Stimulated activated CD4-positive, alpha-beta T cell treated with anti-CD3 and anti-CD28 coated beads, Interleukin-4, amount 100 ng/mL, for 1 hour (primary cell): ENCODE data around the gene RASGRF2.
"Not testable (repeated sequence)": the region's sequence is repeated elsewhere in the genome, so short reads cannot be mapped to it uniquely, and the experiment has no call there.

Experiments
- DNase-seq: peaks from one replicate; pipeline ENCODE4 v3.0.0-alpha.2; 2020

The RASGRF2 gene

DNA sequence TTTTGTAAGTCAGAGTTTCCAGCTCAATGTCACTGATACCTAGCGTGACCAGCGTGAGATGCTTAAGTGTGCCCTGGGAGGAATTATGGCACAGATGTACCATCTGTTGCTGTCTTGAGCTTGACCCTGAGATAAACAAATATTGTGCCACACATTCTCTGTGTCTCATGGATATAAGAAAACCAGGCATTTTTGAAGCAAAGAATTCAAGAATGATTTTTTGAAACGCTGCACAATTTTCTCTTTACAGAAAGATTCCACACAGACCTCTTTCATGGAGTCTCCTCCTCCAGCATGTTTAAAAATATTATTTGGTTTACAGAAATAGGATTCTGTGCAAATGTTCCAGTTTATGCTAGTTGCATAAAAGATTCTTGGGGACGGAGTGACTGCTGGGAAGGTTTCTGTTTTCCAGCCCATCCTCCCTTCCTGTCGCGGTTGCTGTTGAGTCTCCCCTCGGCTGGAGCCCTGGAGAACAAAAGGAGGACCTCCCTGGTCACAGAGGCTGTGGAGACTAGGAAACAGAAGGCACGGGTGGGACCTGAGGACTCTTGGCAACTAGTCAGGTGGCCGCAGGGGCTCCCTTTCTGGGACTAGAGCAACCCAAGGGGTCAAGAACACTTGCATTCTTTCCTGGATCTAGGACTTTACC lies 120.8 kb downstream of the RASGRF2 start:
- DNase-seq, result no peak

GRCh38 chr5:81081461-81081835 lies 121.3 kb downstream of the RASGRF2 start:
- no peak for DNase-seq

- DNase-seq, result no peak
These were observed 126.7 kb downstream of the RASGRF2 start for GRCh38 chr5:81086881-81087281.

GRCh38 chr5:81091199-81091598 lies 131.0 kb downstream of the RASGRF2 start:
- no peak for DNase-seq

- no peak for DNase-seq
These were observed 133.5 kb downstream of the RASGRF2 start for GRCh38 chr5:81093536-81094196.

- DNase-seq, result no peak
These were observed 135.7 kb downstream of the RASGRF2 start for GRCh38 chr5:81095835-81096234.

- no peak for DNase-seq
These were observed 137.6 kb downstream of the RASGRF2 start for GRCh38 chr5:81097713-81098112.

DNA sequence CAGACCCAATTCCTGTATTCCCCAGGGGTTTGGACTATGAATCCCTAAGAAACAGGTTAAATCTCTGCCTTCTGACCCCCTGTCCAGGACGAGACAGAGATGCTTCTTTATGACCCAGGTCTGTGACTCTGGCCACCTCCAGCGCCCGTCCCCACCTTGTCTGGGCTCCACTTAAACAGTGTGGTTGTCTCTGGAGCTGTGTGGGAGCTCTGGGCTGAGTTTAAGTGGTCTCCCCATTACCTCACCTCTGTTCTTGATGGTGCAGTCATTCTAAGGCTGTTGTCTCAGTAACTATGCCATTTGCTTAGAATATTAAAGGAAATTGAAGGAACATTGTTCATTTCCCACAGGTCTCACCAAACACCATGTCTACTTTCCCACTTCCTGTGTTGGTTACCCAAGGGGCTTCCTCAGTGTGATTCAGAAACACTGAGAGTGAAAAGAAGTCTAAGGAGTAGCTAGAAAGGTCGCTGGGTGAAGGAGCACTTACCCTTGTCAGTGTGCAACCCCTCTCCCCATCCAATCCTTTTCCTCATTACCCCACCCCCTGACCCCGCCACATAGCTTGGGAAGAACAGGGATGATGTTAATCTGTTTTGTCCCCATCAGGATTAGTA lies 145.2 kb downstream of the RASGRF2 start:
- DNase-seq, result no peak

DNA sequence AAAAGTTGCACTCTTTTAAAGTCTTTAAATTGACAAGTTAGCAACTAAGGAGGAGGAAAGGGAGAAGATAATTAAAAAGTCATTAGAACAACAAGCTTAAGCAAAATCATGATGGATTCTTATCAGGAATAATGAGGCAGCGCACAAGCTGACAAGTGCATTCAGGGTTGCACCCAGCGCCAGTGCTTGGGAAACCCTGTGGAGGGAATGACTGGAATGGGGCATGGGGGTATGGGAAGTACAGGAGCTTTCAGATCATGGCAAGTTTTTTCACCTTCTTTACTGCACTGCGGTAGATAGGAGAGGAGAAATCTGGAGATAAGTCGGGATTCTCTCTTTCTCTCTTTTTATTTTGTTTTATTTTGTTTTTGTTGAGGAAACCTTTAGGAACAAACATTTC lies 155.1 kb downstream of the RASGRF2 start:
- DNase-seq, result no peak

GRCh38 chr5:81117566-81117965 lies 157.4 kb downstream of the RASGRF2 start:
- no peak for DNase-seq

GRCh38 chr5:81121273-81121672 lies 161.1 kb downstream of the RASGRF2 start:
- no peak for DNase-seq

- DNase-seq, result no peak
These were observed 161.9 kb downstream of the RASGRF2 start for GRCh38 chr5:81121836-81122630.

DNA sequence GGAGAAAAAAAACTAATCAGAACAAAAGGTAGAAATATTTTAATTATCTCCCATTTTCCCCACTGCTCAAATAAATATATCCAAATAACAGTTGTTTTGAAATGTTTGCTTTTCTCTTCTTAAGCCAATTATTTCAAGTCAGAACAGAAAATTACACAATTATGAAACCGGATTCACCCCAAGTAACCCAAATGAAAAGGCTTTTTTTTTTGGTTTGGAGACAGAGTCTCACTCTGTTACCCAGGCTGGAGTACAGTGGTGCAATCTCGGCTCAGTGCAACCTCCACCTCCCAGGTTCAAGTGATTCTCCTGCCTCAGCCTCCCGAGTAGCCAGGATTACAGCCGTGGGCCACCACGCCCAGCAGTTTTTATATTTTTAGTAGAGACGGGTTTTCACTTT lies 164.5 kb downstream of the RASGRF2 start:
- not testable (repeated sequence) for DNase-seq

- no peak for DNase-seq
These were observed 165.8 kb downstream of the RASGRF2 start for GRCh38 chr5:81125959-81126358.

- no peak for DNase-seq
These were observed 168.3 kb downstream of the RASGRF2 start for GRCh38 chr5:81128416-81128815.

GRCh38 chr5:81132381-81132780 lies 172.2 kb downstream of the RASGRF2 start:
- no peak for DNase-seq

- DNase-seq, result no peak
These were observed 173.9 kb downstream of the RASGRF2 start for GRCh38 chr5:81134066-81134465.

DNA sequence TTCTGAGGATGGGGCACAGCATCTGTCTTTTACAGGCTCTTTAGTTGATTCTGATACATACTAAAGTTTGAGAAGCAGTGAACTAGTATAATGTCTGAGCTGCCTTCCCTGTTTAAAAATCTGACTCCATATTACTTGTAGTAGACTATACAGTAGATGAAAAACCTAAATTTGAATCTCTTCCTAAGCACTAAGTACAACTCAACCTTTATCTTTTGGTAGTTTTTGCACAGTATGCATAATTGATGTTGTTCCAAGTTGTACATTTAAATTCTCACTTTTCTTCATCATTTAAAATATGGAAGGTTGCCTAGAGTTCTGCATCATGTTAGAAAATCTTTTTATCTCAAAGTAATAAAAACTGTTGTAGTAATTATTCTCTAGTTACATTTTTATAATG lies 174.4 kb downstream of the RASGRF2 start:
- DNase-seq, result no peak

- DNase-seq, result no peak
These were observed 176.4 kb downstream of the RASGRF2 start for GRCh38 chr5:81136557-81136956.

DNA sequence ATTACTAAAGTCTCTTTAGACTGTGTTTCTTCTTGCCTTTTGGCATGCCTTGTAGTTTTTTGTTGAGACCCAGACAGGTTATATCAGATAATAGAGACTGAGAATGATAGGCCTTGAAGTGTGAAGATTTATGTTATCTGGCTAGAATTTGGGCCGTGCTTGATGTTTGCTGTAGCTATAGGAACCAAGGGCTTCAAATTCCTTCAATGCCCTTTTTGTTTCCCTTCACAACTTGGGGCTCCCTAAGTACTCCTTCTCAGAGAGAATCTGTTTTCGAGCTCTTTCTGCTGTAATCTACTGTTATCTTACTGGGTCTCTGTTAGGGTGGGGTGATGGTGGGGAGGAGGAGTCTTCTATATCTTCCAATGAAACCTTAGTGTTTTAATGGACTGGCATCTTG lies 177.7 kb downstream of the RASGRF2 start:
- DNase-seq, result no peak

DNA sequence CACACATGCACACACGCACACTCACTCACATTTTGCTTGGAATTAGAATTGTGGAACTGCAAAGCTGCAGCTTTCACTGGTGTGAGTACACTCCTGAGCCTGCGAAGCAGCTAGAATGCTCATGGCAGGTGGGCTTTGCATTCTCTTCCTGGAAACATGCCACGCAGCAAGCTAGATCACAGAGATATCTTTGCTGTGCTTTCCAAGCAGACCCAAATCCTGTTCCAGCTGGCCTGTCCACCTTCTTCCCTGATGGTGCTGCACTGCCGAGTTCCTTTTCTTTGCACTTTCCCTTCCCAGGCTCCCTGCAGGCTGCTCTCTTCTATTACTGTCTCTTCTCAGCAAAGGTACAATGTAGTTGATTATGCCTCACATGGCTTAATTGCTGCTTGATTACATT lies 180.3 kb downstream of the RASGRF2 start:
- no peak for DNase-seq

- DNase-seq, result no peak
These were observed 180.8 kb downstream of the RASGRF2 start for GRCh38 chr5:81140943-81141342.

DNA sequence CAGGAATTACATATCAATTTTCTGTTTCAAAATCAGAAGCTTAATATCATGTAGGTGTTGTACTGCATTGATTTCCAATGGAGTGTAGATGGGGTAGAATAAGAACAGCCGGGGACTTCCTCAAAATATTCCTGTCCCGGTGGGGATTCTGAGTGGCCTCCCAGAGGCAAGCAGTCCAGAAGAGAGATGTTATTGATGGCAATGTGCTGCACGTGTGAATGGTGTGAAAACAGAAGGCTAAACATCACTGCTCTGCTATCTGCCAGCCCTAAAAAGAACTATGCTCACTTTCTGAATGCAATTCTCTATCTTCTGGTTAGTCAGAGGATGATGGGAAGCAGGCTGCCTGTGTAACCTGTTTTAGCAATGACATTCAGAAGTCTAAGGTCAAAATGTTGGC lies 181.9 kb downstream of the RASGRF2 start:
- DNase-seq, result no peak
